Measurements from ENCODE around the gene NME8. TPM values are rescaled to one million over a fixed set of nuclear protein-coding genes. Genes with fewer than 3 reads are reported as not detected.

Gene NME8
- total RNA-seq (not detected in 2 replicates), polyA plus RNA-seq (not detected in 2 replicates), polyA minus RNA-seq (not detected in 2 replicates), Bru-seq, nascent RNA (not detected), BruChase-seq, experiment 1, labeled RNA remaining after a 6-hour chase (not detected), BruChase-seq, experiment 2, labeled RNA remaining after a 2-hour chase (percentile 4 among the genes with signal in this experiment)
- not detected in 2 replicates for polyA plus RNA-seq (2011; cell fraction: cytosol; rRNA removed)
- polyA plus RNA-seq (2011; cell fraction: nucleus; rRNA removed) = not detected in 2 replicates
- polyA plus RNA-seq (2012) = not detected in 2 replicates
- not detected for polyA minus RNA-seq (2011; cell fraction: cytosol; rRNA and poly(A)+ RNA removed)
- polyA minus RNA-seq (2011; cell fraction: nucleus; rRNA and poly(A)+ RNA removed) = not detected in 2 replicates
- long read RNA-seq = 0 reads

GRCh38 chr7:37848297-37848696 is at the start of gene NME8:
NME8 (plus strand) TSS chr7:37848597; CDS start chr7:37850267, 1,670 bp downstream.
- Histone ChIP-seq H2AFZ (ENCODE audit: low read depth, low read length) (no peak within 1 kb of the TSS), H3K9ac (replicated peaks; ENCODE audit: extremely low read depth, insufficient read depth, low read length) (no peak within 1 kb of the TSS), H4K20me1 (replicated peaks; ENCODE audit: control insufficient read depth, extremely low read depth, insufficient read depth, low read length) (no peaks in the 10 kb centered on the region), H3K36me3 (ENCODE audit: control insufficient read depth in 2 of 2, extremely low read depth in 1 of 2, insufficient read depth in 2 of 2, low read length in 2 of 2) (no peaks in the 10 kb centered on the region), H3K9me1 (replicated peaks; ENCODE audit: control insufficient read depth, extremely low read depth, insufficient read depth, low read length) (no peaks in the 10 kb centered on the region), H3K27me3 (ENCODE audit: control insufficient read depth in 2 of 2, insufficient read depth in 2 of 2, low read length in 2 of 2) (no peaks in the 10 kb centered on the region), H3K4me1 (ENCODE audit: control insufficient read depth, extremely low read depth, insufficient read depth, low read length) (no peaks in the 10 kb centered on the region), H3K9me3 (replicated peaks; ENCODE audit: control insufficient read depth, insufficient read depth, low read length) (no peaks in the 10 kb centered on the region), H3K79me2 (ENCODE audit: control insufficient read depth, insufficient read depth, low read length) (no peaks in the 10 kb centered on the region), H3K4me3 (replicated peaks in 1 of 3; ENCODE audit: insufficient read depth in 1 of 3, low read depth in 1 of 3, low read length in 3 of 3) (no peak within 1 kb of the TSS), H3K4me2 (ENCODE audit: insufficient read depth, low read length) (no peak within 1 kb of the TSS), H3K27ac (ENCODE audit: insufficient read depth, low read depth, low read length) (no peak within 1 kb of the TSS)
- dilution Hi-C loops (cut with MboI; ENCODE audit: extremely low pct_ligation_motif_present, low sequenced_read_pairs) = no loop called here
- FAIRE-seq (no peak), DNase-seq (ENCODE audit: low read depth, low spot score) (no peak)
- TF ChIP-seq CTCF (IDR thresholded peaks at IDR 0.05; ENCODE audit: extremely low read depth in 1 of 2, insufficient read depth in 1 of 2, low read depth in 1 of 2, low read length in 2 of 2) = no peak
- TF ChIP-seq FOS (IDR thresholded peaks at IDR 0.05; ENCODE audit: borderline replicate concordance, insufficient read depth, low read length) = no peak
- no peak for TF ChIP-seq EZH2 (IDR thresholded peaks at IDR 0.05; ENCODE audit: borderline replicate concordance, low read depth, low read length, severe bottlenecking)
- no peak for TF ChIP-seq JUN (IDR thresholded peaks at IDR 0.05; ENCODE audit: borderline replicate concordance, insufficient read depth, insufficient read length, low read depth)
- TF ChIP-seq GATA2 (IDR thresholded peaks at IDR 0.05; ENCODE audit: insufficient read depth, insufficient read length, low read depth, low read length) = no peak
- no peak for TF ChIP-seq POLR2AphosphoS5 (IDR thresholded peaks at IDR 0.05; ENCODE audit: insufficient read depth, low read depth, low read length)
- TF ChIP-seq MYC (IDR thresholded peaks at IDR 0.05; ENCODE audit: low read depth, low read length) = no peak
- no peak for TF ChIP-seq MAX (IDR thresholded peaks at IDR 0.05; ENCODE audit: insufficient read depth, insufficient read length)
- TF ChIP-seq POLR2A (IDR thresholded peaks at IDR 0.05; ENCODE audit: low read depth, low read length) = no peak
- BruUV-seq (replicated peaks) = no TSS peak
- intact Hi-C loops (cut with micrococcal nuclease) = no loop called here
- POLR2A ChIA-PET = no interaction called here
- CTCF ChIA-PET = no interaction called here

Measured in endothelial cell of umbilical vein (primary cell).